HEK293 (cell line): Measurements from ENCODE around the gene ZNF512.

ENCODE experiments used
- CTCF ChIP-seq: fragments of 450-650 bp; formaldehyde crosslinking; IDR thresholded peaks from 2 replicates; pipeline ENCODE4 v1.5.1; 2016; ENCODE audit warnings: missing biosample characterization, missing genetic modification characterization
- ZBTB7A ChIP-seq: fragments of 450-650 bp; formaldehyde crosslinking; IDR thresholded peaks from 2 replicates; pipeline ENCODE4 v1.5.1; 2016; ENCODE audit warnings: low read depth, missing biosample characterization, missing genetic modification characterization

GRCh38 chr2:27638037-27638637, 55.3 kb downstream of the ZNF512 start:
- TF ChIP-seq ZBTB7A: no peak
- TF ChIP-seq CTCF (tag by site-specific recombination): no peak
